A549 (cell line): Measurements from ENCODE around the gene INPP5A.

Experiments used
- EP300 ChIP-seq, 2 experiments: fragments of >200 bp; sonication (Bioruptor Twin); formaldehyde crosslinking; IDR thresholded peaks; 2 replicates in 1 of 2; 3 replicates in 1 of 2; pipeline ENCODE4 v1.6.1; 2016 to 2017
- POLR2A ChIP-seq: IDR thresholded peaks from 2 replicates; pipeline ENCODE4 v1.6.1; 2012; ENCODE audit warnings: mild to moderate bottlenecking, low read length
- ZFP36 ChIP-seq: fragments of 450-650 bp; IDR thresholded peaks from 2 replicates; pipeline ENCODE4 v1.6.1; 2014; ENCODE audit warnings: borderline replicate concordance; ENCODE audit not compliant: partially characterized antibody

- TF ChIP-seq ZFP36 (no peak), EP300 (IDR thresholded peaks at IDR 0.05) (no peak), POLR2A (no peak)
These were observed 208.4 kb downstream of the INPP5A start for GRCh38 chr10:132745971-132746370.
